Measurements from ENCODE around the gene PRL.

DNA sequence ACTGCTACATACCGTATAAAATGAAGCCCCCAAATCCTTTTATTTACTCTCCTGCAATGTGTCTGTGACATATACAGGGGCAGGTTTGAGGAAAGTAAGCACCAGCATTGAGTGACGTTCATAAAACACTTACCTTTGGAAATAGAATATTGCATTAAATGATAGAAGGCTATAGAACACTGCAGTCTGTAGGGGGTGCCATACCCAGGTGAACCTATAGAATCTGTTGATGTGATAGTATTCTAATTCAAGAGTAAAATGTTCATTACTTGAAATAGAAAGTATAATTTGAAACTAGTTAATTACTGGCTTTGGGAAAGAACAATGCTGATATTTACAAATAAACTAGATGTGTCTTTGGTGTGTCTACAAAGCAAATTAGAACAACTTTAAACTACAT is 47.0 kb upstream of the PRL start:
- TF ChIP-seq, protein P1, sequence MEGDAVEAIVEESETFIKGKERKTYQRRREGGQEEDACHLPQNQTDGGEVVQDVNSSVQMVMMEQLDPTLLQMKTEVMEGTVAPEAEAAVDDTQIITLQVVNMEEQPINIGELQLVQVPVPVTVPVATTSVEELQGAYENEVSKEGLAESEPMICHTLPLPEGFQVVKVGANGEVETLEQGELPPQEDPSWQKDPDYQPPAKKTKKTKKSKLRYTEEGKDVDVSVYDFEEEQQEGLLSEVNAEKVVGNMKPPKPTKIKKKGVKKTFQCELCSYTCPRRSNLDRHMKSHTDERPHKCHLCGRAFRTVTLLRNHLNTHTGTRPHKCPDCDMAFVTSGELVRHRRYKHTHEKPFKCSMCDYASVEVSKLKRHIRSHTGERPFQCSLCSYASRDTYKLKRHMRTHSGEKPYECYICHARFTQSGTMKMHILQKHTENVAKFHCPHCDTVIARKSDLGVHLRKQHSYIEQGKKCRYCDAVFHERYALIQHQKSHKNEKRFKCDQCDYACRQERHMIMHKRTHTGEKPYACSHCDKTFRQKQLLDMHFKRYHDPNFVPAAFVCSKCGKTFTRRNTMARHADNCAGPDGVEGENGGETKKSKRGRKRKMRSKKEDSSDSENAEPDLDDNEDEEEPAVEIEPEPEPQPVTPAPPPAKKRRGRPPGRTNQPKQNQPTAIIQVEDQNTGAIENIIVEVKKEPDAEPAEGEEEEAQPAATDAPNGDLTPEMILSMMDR (IDR thresholded peaks at IDR 0.05; ENCODE audit: low read depth, low read length, missing input control) = no peak
- TF ChIP-seq, protein P2, sequence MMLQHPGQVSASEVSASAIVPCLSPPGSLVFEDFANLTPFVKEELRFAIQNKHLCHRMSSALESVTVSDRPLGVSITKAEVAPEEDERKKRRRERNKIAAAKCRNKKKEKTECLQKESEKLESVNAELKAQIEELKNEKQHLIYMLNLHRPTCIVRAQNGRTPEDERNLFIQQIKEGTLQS (IDR thresholded peaks at IDR 0.05) = no peak
- TF ChIP-seq GABPA (IDR thresholded peaks at IDR 0.05 in 1 of 2, conservative IDR thresholded peaks at IDR 0.05 in 1 of 2) (no peak), TAF1 (conservative IDR thresholded peaks at IDR 0.05) (no peak), YY1 (IDR thresholded peaks at IDR 0.05) (no peak), RAD21 (IDR thresholded peaks at IDR 0.05) (no peak)
- TF ChIP-seq, protein P3, sequence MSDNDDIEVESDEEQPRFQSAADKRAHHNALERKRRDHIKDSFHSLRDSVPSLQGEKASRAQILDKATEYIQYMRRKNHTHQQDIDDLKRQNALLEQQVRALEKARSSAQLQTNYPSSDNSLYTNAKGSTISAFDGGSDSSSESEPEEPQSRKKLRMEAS (IDR thresholded peaks at IDR 0.05) = no peak
- TF ChIP-seq, protein P4, sequence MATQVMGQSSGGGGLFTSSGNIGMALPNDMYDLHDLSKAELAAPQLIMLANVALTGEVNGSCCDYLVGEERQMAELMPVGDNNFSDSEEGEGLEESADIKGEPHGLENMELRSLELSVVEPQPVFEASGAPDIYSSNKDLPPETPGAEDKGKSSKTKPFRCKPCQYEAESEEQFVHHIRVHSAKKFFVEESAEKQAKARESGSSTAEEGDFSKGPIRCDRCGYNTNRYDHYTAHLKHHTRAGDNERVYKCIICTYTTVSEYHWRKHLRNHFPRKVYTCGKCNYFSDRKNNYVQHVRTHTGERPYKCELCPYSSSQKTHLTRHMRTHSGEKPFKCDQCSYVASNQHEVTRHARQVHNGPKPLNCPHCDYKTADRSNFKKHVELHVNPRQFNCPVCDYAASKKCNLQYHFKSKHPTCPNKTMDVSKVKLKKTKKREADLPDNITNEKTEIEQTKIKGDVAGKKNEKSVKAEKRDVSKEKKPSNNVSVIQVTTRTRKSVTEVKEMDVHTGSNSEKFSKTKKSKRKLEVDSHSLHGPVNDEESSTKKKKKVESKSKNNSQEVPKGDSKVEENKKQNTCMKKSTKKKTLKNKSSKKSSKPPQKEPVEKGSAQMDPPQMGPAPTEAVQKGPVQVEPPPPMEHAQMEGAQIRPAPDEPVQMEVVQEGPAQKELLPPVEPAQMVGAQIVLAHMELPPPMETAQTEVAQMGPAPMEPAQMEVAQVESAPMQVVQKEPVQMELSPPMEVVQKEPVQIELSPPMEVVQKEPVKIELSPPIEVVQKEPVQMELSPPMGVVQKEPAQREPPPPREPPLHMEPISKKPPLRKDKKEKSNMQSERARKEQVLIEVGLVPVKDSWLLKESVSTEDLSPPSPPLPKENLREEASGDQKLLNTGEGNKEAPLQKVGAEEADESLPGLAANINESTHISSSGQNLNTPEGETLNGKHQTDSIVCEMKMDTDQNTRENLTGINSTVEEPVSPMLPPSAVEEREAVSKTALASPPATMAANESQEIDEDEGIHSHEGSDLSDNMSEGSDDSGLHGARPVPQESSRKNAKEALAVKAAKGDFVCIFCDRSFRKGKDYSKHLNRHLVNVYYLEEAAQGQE (IDR thresholded peaks at IDR 0.05) = no peak

All from liver (tissue), 3 donors.